HUDEP-2 (cell line): Measurements from ENCODE around the gene RAVER1.
"Not testable (repeated sequence)": the region's sequence is repeated elsewhere in the genome, so short reads cannot be mapped to it uniquely, and the experiment has no call there.

ENCODE experiments used
- DNase-seq, 76 experiments: peaks; one replicate each; lab custom pipeline; 2025; ENCODE audit not compliant: unreplicated experiment in 76 of 76; lab: John Stamatoyannopoulos, UW

Gene RAVER1

GRCh38 chr19:10352764-10353671 is 19.7 kb upstream of the RAVER1 start:
- no peak for DNase-seq

GRCh38 chr19:10346509-10346908 is 13.2 kb upstream of the RAVER1 start:
- DNase-seq, result no peak

- no peak for DNase-seq
Observed at GRCh38 chr19:10344780-10345179, 11.5 kb upstream of the RAVER1 start.

GRCh38 chr19:10343495-10343894 is 10.2 kb upstream of the RAVER1 start:
- no peak for DNase-seq

- no peak for DNase-seq
Observed at GRCh38 chr19:10339977-10340376, 6.6 kb upstream of the RAVER1 start.

GRCh38 chr19:10339380-10339960 is 6.1 kb upstream of the RAVER1 start, which contains the start of gene ICAM3:
Gene ICAM3, minus strand, starts transcription at chr19:10339624. Its CDS starts 10 bp downstream, at chr19:10339614.
- DNase-seq, result peak in 14 of 76 experiments; percentile 7 to 43 (median 20)

- no peak for DNase-seq
Observed at GRCh38 chr19:10338940-10339339, 5.6 kb upstream of the RAVER1 start.

- not testable (repeated sequence) for DNase-seq
Observed at GRCh38 chr19:10336725-10337124, 3.4 kb upstream of the RAVER1 start.

GRCh38 chr19:10335352-10335985 is 2.1 kb upstream of the RAVER1 start:
- no peak for DNase-seq

GRCh38 chr19:10334588-10335351 is 1.4 kb upstream of the RAVER1 start:
- DNase-seq, result peak in 57 of 76 experiments; percentile 11 to 87 (median 61)

- no peak for DNase-seq
Observed at GRCh38 chr19:10333758-10334587, 644 bp upstream of the RAVER1 start.

GRCh38 chr19:10332158-10332964 is 968 bp downstream of the RAVER1 start:
- DNase-seq, result peak in 2 of 76 experiments; percentile 6 to 13

- no peak for DNase-seq
Observed at GRCh38 chr19:10329555-10329954, 3.8 kb downstream of the RAVER1 start.

- DNase-seq, result no peak
Observed at GRCh38 chr19:10328558-10329429, 4.5 kb downstream of the RAVER1 start.

- DNase-seq, result no peak
Observed at GRCh38 chr19:10327793-10328192, 5.5 kb downstream of the RAVER1 start.

GRCh38 chr19:10325732-10326131 is 7.6 kb downstream of the RAVER1 start:
- DNase-seq, result no peak

GRCh38 chr19:10321874-10322835 is 11.2 kb downstream of the RAVER1 start:
- peak in 1 of 76 experiments; percentile 5 for DNase-seq
